ENCODE measurements around the gene TLE1.

TLE1 gene

DNA sequence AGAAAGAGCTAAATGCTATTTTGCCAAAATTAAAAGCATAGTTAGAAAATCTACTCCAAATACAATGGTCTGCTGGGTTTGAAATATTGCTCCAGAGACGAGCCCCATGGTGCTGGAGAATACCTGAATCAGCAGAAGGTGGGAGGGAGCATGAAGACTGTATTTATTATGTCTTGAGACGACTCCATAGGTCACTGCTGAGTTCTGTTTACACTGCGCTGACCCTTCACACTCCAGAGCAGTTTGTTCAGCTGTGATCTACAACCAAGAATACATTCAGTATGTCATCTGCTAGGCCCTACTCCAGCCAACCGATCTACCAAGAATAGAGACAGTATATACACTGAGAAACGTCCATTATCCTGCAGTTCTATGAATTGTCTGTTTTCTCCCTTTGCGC is 150.5 kb downstream of the TLE1 start:
- TF ChIP-seq REST (IDR thresholded peaks at IDR 0.05; ENCODE audit: insufficient read depth in 1 of 2, low read depth in 2 of 2, low read length in 2 of 2) (no peak), POLR2AphosphoS5 (IDR thresholded peaks at IDR 0.05; ENCODE audit: low read depth, low read length) (no peak), FOXP2 (optimal IDR thresholded peaks at IDR 0.05; ENCODE audit: borderline replicate concordance, extremely low read depth, extremely low read length, insufficient read depth) (no peak), TAF1 (IDR thresholded peaks at IDR 0.05; ENCODE audit: borderline replicate concordance, insufficient read depth, low read length) (no peak), SIN3A (IDR thresholded peaks at IDR 0.05; ENCODE audit: borderline replicate concordance, insufficient read depth, low read length) (no peak)

DNA sequence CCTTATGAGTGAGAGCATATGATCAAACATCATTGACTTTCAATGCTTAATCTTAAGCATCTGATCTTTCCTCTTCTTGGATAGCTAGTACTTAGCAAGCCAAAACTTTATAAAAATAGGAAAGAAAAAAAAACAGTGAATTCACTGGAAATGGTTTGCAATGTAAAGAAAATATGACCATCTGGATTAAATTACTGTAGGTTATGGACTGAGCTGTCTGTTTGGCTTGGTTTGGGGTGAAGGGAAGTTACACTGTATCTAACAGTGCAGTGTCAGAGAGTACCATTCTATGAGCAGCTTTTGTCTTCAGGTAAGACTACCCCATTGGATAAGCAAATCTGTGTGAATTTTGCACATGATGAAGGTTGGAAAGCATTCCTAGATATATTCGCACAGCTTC is 151.4 kb downstream of the TLE1 start:
- TF ChIP-seq POLR2AphosphoS5 (IDR thresholded peaks at IDR 0.05; ENCODE audit: low read depth, low read length) (no peak), FOXP2 (optimal IDR thresholded peaks at IDR 0.05; ENCODE audit: borderline replicate concordance, extremely low read depth, extremely low read length, insufficient read depth) (no peak), REST (IDR thresholded peaks at IDR 0.05; ENCODE audit: insufficient read depth in 1 of 2, low read depth in 2 of 2, low read length in 2 of 2) (no peak)

DNA sequence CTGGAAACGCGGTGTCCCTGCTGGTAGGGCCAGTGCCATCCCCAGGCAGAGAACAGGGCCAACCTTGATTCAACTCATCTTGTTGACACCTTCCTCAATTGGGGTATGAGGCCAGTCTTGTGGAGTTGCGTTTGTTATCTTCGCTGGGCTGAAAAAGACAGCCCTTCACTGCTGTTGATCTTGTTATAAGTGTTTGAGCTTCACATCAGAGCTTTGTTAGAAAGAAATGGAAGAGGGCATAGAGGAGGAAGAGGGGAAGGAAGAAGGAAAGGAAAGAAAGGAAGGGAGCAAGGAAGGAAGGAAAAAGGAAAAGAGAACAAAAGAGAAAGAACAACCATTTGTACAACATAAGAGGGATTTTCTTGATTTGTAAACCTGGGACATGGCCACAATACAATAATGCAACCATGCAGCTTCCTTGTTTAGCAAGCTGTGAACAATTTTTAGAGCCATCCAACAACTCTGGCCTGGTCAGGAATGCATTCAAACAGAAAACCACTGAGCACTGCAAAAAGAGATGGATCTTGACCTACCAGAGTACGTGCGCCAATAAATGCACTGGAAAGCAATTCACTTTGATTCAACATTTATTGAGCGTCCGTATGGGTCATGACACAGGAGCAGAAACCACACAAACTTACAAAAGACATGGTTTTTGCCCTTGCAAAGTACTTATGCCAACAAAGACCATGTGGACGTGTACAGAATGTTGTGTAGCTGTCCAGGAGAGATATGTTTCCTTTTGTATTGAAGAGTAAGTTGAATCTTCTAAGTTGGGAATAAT is 152.9 kb downstream of the TLE1 start:
- no peak for TF ChIP-seq FOXP2 (optimal IDR thresholded peaks at IDR 0.05; ENCODE audit: borderline replicate concordance, extremely low read depth, extremely low read length, insufficient read depth)
- no peak for TF ChIP-seq SIN3A (IDR thresholded peaks at IDR 0.05; ENCODE audit: borderline replicate concordance, insufficient read depth, low read length)
- no peak for TF ChIP-seq TAF1 (IDR thresholded peaks at IDR 0.05; ENCODE audit: borderline replicate concordance, insufficient read depth, low read length)

- TF ChIP-seq SIN3A (IDR thresholded peaks at IDR 0.05; ENCODE audit: borderline replicate concordance, insufficient read depth, low read length) (no peak), TAF1 (IDR thresholded peaks at IDR 0.05; ENCODE audit: borderline replicate concordance, insufficient read depth, low read length) (no peak), POLR2AphosphoS5 (IDR thresholded peaks at IDR 0.05; ENCODE audit: low read depth, low read length) (no peak), FOXP2 (optimal IDR thresholded peaks at IDR 0.05; ENCODE audit: borderline replicate concordance, extremely low read depth, extremely low read length, insufficient read depth) (no peak), REST (IDR thresholded peaks at IDR 0.05; ENCODE audit: insufficient read depth in 1 of 2, low read depth in 2 of 2, low read length in 2 of 2) (no peak)
Observed at GRCh38 chr9:81535542-81536241, 153.7 kb downstream of the TLE1 start.

GRCh38 chr9:81534138-81534875 is 155.0 kb downstream of the TLE1 start:
- TF ChIP-seq FOXP2 (optimal IDR thresholded peaks at IDR 0.05; ENCODE audit: borderline replicate concordance, extremely low read depth, extremely low read length, insufficient read depth) (no peak), SIN3A (IDR thresholded peaks at IDR 0.05; ENCODE audit: borderline replicate concordance, insufficient read depth, low read length) (no peak), TAF1 (IDR thresholded peaks at IDR 0.05; ENCODE audit: borderline replicate concordance, insufficient read depth, low read length) (no peak), POLR2AphosphoS5 (IDR thresholded peaks at IDR 0.05; ENCODE audit: low read depth, low read length) (no peak), REST (IDR thresholded peaks at IDR 0.05; ENCODE audit: insufficient read depth in 1 of 2, low read depth in 2 of 2, low read length in 2 of 2) (no peak)

All from PFSK-1 (cell line).